Measurements from ENCODE around the gene FICD.

Gene FICD

DNA sequence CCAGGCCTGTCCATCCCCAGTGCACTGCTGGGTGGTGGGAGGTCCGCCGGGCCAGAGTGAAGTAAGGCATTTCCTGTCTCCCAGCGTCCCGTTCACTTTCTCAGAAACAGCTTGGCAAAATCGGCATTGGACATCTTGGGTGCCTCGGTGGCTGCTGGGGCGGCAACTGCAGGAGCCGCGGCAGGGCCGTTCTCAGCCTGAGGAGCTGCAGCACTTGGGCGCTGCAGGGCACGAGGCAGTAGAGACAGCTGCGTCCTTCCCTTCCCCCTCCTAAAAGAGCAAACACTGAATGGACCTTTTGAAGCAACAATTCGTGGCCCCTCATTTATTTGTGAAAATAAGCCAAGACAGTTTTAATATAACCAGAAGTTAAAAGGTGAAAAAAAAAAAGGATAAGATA, 8.3 kb downstream of the FICD start:
- Histone ChIP-seq H3K4me1 (ENCODE audit: insufficient read depth, low read length, severe bottlenecking) (no peaks in the 10 kb centered on the region), H3K9me3 (ENCODE audit: low read length) (no peaks in the 10 kb centered on the region), H3K9me2 (ENCODE audit: low read depth, low read length) (no peaks in the 10 kb centered on the region), H3K4me2 (ENCODE audit: low read length) (no peak overlapping the region), H3K9ac (ENCODE audit: low read length) (no peak overlapping the region), H4K20me1 (ENCODE audit: insufficient read depth, low read length) (no peaks in the 10 kb centered on the region), H3K36me3 (ENCODE audit: insufficient read depth, low read length) (peaks cover 96% of the 10 kb centered on the region), H3K79me2 (ENCODE audit: insufficient read depth, low read length) (no peaks in the 10 kb centered on the region), H3F3A (ENCODE audit: insufficient read depth, low read length) (no peaks in the 10 kb centered on the region), H3K27ac (ENCODE audit: low read depth, low read length, poor library complexity, severe bottlenecking) (no peak overlapping the region), H2AFZ (ENCODE audit: low read length) (no peak overlapping the region), H3K27me3 (ENCODE audit: insufficient read depth, low read length) (no peaks in the 10 kb centered on the region), H3K4me3 (ENCODE audit: low read depth, low read length, poor library complexity, severe bottlenecking) (no peak overlapping the region)
- TF ChIP-seq, protein P1, sequence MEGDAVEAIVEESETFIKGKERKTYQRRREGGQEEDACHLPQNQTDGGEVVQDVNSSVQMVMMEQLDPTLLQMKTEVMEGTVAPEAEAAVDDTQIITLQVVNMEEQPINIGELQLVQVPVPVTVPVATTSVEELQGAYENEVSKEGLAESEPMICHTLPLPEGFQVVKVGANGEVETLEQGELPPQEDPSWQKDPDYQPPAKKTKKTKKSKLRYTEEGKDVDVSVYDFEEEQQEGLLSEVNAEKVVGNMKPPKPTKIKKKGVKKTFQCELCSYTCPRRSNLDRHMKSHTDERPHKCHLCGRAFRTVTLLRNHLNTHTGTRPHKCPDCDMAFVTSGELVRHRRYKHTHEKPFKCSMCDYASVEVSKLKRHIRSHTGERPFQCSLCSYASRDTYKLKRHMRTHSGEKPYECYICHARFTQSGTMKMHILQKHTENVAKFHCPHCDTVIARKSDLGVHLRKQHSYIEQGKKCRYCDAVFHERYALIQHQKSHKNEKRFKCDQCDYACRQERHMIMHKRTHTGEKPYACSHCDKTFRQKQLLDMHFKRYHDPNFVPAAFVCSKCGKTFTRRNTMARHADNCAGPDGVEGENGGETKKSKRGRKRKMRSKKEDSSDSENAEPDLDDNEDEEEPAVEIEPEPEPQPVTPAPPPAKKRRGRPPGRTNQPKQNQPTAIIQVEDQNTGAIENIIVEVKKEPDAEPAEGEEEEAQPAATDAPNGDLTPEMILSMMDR (IDR thresholded peaks at IDR 0.05; ENCODE audit: low read length) = no peak
- no peak for TF ChIP-seq EZH2 (IDR thresholded peaks at IDR 0.05; ENCODE audit: borderline replicate concordance, low read length)

DNA sequence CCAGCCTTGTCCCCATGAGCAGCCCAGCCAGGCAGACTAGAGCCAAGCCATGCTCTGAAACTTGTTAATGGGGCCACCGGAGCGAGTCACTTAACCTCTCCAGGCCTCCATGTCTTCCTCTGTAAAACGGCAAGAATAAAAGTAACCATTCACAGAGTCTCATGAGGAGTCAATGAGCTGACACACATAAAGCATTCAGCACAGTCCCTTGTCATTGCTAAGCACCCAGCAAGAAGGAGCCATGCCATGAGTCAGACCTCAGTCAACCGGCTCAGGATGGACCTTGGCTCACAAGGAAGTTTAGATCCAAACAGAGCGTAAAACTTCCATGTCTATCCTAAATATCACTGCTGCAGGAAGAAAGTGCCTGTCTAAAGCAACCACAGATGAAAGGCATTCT, 10.6 kb downstream of the FICD start:
- H3K27me3 ChIP-seq (ENCODE audit: insufficient read depth, low read length) = no peaks in the 10 kb centered on the region
- H3K4me2 ChIP-seq (ENCODE audit: low read length) = no peak overlapping the region
- H3K79me2 ChIP-seq (ENCODE audit: insufficient read depth, low read length) = no peaks in the 10 kb centered on the region
- H3K4me3 ChIP-seq (ENCODE audit: low read depth, low read length, poor library complexity, severe bottlenecking) = no peak overlapping the region
- H3K4me1 ChIP-seq (ENCODE audit: insufficient read depth, low read length, severe bottlenecking) = no peaks in the 10 kb centered on the region
- peaks cover 90% of the 10 kb centered on the region for H3K36me3 ChIP-seq (ENCODE audit: insufficient read depth, low read length)
- no peaks in the 10 kb centered on the region for H3K9me2 ChIP-seq (ENCODE audit: low read depth, low read length)
- TF ChIP-seq EZH2 (IDR thresholded peaks at IDR 0.05; ENCODE audit: borderline replicate concordance, low read length) = no peak
- TF ChIP-seq, protein P1 (IDR thresholded peaks at IDR 0.05; ENCODE audit: low read length) = no peak
- H3F3A ChIP-seq (ENCODE audit: insufficient read depth, low read length) = no peaks in the 10 kb centered on the region
- H3K27ac ChIP-seq (ENCODE audit: low read depth, low read length, poor library complexity, severe bottlenecking) = no peak overlapping the region
- no peaks in the 10 kb centered on the region for H3K9me3 ChIP-seq (ENCODE audit: low read length)
- no peak overlapping the region for H2AFZ ChIP-seq (ENCODE audit: low read length)
- no peak overlapping the region for H3K9ac ChIP-seq (ENCODE audit: low read length)
- H4K20me1 ChIP-seq (ENCODE audit: insufficient read depth, low read length) = no peaks in the 10 kb centered on the region

DNA sequence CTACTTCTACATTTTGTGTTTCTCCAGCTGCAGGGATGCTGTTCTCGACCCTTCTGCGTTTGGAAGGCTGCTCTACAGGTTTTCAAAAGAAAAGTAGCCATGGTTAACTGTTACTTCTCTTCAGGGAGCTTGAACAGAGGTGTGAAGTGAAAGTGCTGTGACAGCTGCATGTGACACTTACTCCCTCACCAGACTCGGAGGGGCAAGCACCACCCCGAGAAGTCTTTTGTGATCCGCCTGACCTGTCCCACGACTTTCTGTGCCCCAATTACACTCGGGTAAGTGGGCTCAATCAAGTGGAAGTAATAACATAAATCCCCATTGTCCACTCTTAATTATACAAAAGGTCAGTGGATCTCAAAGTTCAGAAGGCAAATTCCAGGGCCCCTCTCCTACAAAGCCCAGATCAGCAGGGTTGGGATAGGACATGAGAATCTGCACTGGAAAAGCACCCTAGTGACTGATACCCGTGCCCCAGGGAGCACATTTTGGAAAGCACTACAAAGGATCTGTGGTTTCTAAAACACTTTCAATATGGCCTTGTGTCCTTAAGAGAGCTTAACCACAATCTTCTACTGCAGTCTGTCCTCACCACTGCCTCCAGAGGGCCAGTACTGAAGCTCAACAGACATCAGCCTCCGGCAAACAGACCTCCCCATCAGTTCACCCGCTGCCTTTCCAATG, 11.5 kb downstream of the FICD start:
- H3K9me2 ChIP-seq (ENCODE audit: low read depth, low read length) = no peaks in the 10 kb centered on the region

More for the DNA sequence above, 11.5 kb downstream of the FICD start:
- H3K27me3 ChIP-seq (ENCODE audit: insufficient read depth, low read length) = no peaks in the 10 kb centered on the region
- no peak for TF ChIP-seq EZH2 (IDR thresholded peaks at IDR 0.05; ENCODE audit: borderline replicate concordance, low read length)
- TF ChIP-seq, protein P1 (IDR thresholded peaks at IDR 0.05; ENCODE audit: low read length) = no peak
- H2AFZ ChIP-seq (ENCODE audit: low read length) = no peak overlapping the region
- no peak overlapping the region for H3K4me2 ChIP-seq (ENCODE audit: low read length)
- no peaks in the 10 kb centered on the region for H3F3A ChIP-seq (ENCODE audit: insufficient read depth, low read length)
- no peak overlapping the region for H3K27ac ChIP-seq (ENCODE audit: low read depth, low read length, poor library complexity, severe bottlenecking)
- no peak overlapping the region for H3K9ac ChIP-seq (ENCODE audit: low read length)
- H3K79me2 ChIP-seq (ENCODE audit: insufficient read depth, low read length) = no peaks in the 10 kb centered on the region
- no peaks in the 10 kb centered on the region for H4K20me1 ChIP-seq (ENCODE audit: insufficient read depth, low read length)
- H3K4me1 ChIP-seq (ENCODE audit: insufficient read depth, low read length, severe bottlenecking) = no peaks in the 10 kb centered on the region
- H3K4me3 ChIP-seq (ENCODE audit: low read depth, low read length, poor library complexity, severe bottlenecking) = no peak overlapping the region
- H3K36me3 ChIP-seq (ENCODE audit: insufficient read depth, low read length) = peaks cover 90% of the 10 kb centered on the region
- H3K9me3 ChIP-seq (ENCODE audit: low read length) = no peaks in the 10 kb centered on the region
